Colonic mucosa (tissue), 4 donors: ENCODE data around the gene FAM110A. TPM values are rescaled to one million over a fixed set of nuclear protein-coding genes. Genes with fewer than 3 reads are reported as not detected.
A peak's percentile ranks its signal among the peaks of the same experiment; 100 is the strongest.

Experiments
- DNase-seq: peaks from one replicate; pipeline ENCODE4 v3.0.0-alpha.2; 2020
- H3K27ac ChIP-seq: fragments of 200-600 bp; one replicate; pipeline ENCODE4 v1.8.0; 2021
- H3K27me3 ChIP-seq: fragments of 200-600 bp; one replicate; pipeline ENCODE4 v1.8.0; 2021
- H3K36me3 ChIP-seq: fragments of 200-600 bp; one replicate; pipeline ENCODE4 v1.8.0; 2021
- H3K4me1 ChIP-seq: fragments of 200-600 bp; one replicate; pipeline ENCODE4 v1.8.0; 2021; ENCODE audit warnings: mild to moderate bottlenecking
- H3K4me3 ChIP-seq: fragments of 200-600 bp; one replicate; pipeline ENCODE4 v1.8.0; 2021
- H3K9ac ChIP-seq, 2 donors: one replicate each; pipeline ENCODE4 v1.7.0; 2013; ENCODE audit warnings: control low read depth in 2 of 2, low read depth in 2 of 2, low read length in 2 of 2
- H3K9me3 ChIP-seq: fragments of 200-600 bp; one replicate; pipeline ENCODE4 v1.8.0; 2021
- intact Hi-C: fragments of 100-400 bp; cut with DNase I; formaldehyde crosslinking; loops from one replicate; pipeline ENCODE4 v1.14.1; 2022
- total RNA-seq, 2 donors: library from RNA; stranded (reverse); fragmentation: NEBNext Ultra II Directional in 1 of 2; extraction: Animal tissue kit (Norgen Biotek cat#: 25700) in 1 of 2; gene quantifications; one replicate each; pipeline ENCODE4 v1.2.1, GENCODE V29; 2021
- TF ChIP-seq, protein P1 (sequence below): fragments of 200-600 bp; IDR thresholded peaks from one replicate; pipeline ENCODE4 v1.8.0; 2022; ENCODE audit warnings: antibody characterized with exemption, mild to moderate bottlenecking
- donor health status: healthy.
- donor health status: DM: no; HTN: no; CAD: no.
- donor health status: DM: no; HTN: no; CAD: no.

Gene FAM110A
- total RNA-seq, 2 donors from 2014 or later = 13.0 to 19.7 TPM

DNA sequence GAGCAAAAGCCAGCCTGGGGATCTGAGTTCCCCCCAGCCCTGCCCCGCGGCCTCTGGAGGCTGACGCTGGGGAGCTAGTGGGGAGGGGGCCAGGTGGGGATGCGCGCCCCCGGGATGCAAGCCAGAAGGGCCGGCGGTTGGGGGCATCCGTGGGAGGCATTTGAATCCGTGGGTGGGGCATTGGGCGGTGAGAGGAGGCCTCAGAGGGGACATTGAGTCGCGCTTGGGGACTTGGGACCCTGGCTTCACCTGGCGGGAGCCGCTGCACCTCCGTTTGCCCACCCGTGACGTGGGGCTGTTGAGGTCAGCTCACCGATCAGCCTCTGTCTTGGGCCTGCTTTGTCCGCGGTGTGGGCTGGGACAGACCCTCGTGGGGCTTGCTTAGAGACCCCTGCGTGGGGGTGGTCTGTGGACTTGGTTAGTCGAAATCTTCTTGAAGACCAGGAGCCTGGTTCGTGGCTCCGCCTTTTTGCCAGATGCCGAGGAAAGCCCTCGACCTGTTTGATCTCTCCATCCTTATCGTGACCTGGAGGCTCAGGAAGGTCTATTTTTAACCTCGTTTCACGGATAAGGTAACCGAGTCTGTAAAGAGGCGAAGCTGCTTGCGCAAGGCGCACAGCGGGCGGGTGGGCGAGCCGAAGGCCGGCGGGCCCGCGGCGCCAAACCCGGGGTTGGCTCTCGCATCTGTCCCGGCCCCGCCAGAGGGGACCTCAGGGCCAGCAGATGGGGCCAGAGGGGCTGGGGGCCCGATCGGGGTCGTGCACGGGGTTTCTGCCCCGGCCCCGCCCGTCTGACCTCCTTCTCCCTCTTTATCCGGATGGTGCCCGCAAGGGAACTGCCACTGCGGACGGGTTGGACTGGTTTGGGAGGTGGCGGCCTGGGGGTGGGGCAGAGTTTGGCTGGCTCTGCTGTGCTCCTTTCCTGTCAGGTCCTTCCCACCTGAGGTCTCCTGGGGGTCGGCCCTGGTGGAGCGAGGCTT lies 8.3 kb downstream of the FAM110A start:
- Histone ChIP-seq H3K4me1 (peaks cover 4% of the 10 kb centered on the region), H3K36me3 (no peaks in the 10 kb centered on the region), H3K27me3 (peaks cover 4% of the 10 kb centered on the region), H3K4me3 (peak overlapping the region; percentile 52), H3K9ac (peak overlapping the region; percentile 44 to 68), H3K9me3 (no peaks in the 10 kb centered on the region), H3K27ac (no peak overlapping the region)
- DNase-seq = peak; percentile 87
- intact Hi-C loops = no loop called here
- TF ChIP-seq, protein P1, sequence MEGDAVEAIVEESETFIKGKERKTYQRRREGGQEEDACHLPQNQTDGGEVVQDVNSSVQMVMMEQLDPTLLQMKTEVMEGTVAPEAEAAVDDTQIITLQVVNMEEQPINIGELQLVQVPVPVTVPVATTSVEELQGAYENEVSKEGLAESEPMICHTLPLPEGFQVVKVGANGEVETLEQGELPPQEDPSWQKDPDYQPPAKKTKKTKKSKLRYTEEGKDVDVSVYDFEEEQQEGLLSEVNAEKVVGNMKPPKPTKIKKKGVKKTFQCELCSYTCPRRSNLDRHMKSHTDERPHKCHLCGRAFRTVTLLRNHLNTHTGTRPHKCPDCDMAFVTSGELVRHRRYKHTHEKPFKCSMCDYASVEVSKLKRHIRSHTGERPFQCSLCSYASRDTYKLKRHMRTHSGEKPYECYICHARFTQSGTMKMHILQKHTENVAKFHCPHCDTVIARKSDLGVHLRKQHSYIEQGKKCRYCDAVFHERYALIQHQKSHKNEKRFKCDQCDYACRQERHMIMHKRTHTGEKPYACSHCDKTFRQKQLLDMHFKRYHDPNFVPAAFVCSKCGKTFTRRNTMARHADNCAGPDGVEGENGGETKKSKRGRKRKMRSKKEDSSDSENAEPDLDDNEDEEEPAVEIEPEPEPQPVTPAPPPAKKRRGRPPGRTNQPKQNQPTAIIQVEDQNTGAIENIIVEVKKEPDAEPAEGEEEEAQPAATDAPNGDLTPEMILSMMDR = no peak

DNA sequence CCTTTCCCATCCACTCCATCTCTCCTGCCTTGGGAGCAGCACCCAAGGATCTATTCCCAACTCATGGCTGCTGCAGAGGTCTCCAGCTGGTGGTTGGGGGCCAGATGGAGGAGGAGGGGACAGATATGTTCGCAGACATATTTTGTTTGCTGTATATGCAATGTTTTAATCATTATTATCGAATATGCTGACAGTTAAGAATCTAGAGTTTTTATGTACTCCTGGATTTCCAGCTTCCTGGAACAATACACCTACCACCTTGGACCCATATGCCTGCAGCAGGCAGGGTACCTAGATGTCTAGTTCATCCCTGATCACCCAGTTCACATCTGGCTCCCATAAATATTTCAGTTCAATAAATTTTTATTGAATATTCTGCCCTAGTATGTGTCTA lies 9.0 kb downstream of the FAM110A start:
- H3K27me3 ChIP-seq = peaks cover 4% of the 10 kb centered on the region
- intact Hi-C loops = no loop called here
- no peaks in the 10 kb centered on the region for H3K9me3 ChIP-seq
- TF ChIP-seq, protein P1 = no peak
- no peak overlapping the region for H3K27ac ChIP-seq
- peak overlapping the region in 1 of 2 donors; percentile 68 for H3K9ac ChIP-seq
- no peaks in the 10 kb centered on the region for H3K36me3 ChIP-seq
- H3K4me1 ChIP-seq = peaks cover 4% of the 10 kb centered on the region
- DNase-seq = no peak
- H3K4me3 ChIP-seq = no peak overlapping the region

DNA sequence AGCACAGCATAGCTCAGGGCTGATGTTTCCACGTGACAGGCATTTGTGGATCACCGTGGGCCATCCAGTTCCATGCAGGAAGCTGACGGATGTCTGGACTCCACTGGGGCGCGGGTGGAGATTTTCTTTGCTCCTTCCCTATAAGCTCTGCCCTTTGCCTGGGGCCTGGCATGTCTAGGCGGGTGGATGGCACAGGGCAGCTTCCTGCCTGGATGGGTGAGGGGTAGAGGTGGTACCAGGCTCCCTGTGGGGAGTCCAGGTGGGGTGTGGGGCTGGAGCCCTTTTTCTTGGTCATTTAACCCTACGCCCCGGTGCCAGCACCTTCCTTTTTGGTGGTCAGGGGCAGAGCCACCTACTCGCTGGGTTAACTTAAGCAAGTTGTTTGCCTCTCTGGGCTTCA lies 10.4 kb downstream of the FAM110A start:
- intact Hi-C loops = no loop called here
- Histone ChIP-seq H3K4me3 (no peak overlapping the region), H3K27me3 (peaks cover 4% of the 10 kb centered on the region), H3K36me3 (no peaks in the 10 kb centered on the region), H3K9ac (peak overlapping the region; percentile 17 to 38), H3K27ac (peak overlapping the region; percentile 30), H3K9me3 (no peaks in the 10 kb centered on the region), H3K4me1 (peaks cover 4% of the 10 kb centered on the region)
- TF ChIP-seq, protein P1 = no peak
- peak; percentile 64 for DNase-seq

DNA sequence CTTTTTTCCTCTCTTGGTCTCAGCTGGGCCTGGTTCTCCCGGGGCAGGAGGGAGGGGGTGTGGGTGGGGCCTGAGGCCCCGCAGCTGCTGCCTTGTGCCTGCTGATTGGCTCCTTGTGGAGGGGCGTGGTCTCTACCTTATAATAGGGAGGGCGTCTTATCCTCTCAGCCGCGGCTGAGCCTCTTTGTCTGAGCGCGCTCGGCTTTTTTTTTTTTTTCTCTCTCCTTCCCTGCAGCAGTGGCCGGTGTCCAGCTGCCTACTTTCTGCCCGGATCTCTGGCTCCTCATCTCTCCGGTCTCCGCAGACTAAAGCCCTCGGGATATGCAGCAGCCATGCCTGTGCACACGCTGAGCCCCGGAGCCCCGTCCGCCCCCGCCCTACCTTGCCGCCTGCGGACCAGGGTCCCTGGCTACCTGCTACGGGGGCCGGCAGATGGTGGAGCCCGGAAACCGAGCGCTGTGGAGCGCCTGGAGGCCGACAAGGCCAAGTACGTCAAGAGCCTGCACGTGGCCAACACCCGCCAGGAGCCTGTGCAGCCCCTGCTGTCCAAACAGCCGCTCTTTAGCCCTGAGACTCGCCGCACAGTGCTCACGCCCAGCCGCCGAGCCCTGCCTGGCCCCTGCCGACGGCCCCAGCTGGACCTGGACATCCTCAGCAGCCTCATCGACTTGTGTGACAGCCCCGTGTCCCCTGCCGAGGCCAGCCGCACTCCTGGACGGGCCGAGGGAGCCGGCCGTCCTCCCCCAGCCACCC lies 11.1 kb downstream of the FAM110A start:
- peaks cover 4% of the 10 kb centered on the region for H3K4me1 ChIP-seq
- H3K9ac ChIP-seq = peak overlapping the region; percentile 32 to 38
- intact Hi-C loops = no loop called here
- peaks cover 4% of the 10 kb centered on the region for H3K27me3 ChIP-seq
- peak overlapping the region; percentile 39 for H3K4me3 ChIP-seq
- no peak overlapping the region for H3K27ac ChIP-seq
- no peaks in the 10 kb centered on the region for H3K9me3 ChIP-seq
- peak; percentile 96 for DNase-seq
- H3K36me3 ChIP-seq = no peaks in the 10 kb centered on the region
- TF ChIP-seq, protein P1 = no peak

DNA sequence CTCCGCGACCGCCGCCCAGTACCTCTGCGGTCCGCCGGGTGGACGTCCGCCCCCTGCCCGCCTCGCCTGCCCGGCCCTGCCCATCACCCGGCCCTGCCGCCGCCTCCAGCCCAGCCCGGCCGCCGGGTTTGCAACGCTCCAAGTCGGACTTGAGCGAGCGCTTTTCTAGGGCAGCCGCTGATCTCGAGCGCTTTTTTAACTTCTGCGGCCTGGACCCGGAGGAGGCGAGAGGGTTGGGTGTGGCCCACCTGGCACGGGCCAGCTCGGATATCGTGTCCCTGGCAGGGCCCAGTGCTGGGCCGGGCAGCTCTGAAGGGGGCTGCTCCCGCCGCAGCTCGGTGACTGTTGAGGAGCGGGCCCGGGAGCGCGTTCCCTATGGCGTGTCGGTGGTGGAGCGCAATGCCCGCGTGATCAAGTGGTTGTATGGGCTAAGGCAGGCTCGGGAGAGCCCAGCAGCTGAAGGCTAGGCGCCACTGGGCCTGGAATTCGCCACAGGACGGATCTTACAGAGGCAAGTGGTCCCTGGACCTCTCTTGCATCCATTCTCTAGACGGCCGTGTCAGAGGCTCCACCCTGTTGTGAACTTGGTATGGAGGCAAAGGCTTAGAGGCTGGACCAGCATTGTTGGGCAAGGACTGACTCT lies 11.8 kb downstream of the FAM110A start:
- Histone ChIP-seq H3K36me3 (no peaks in the 10 kb centered on the region), H3K4me3 (peak overlapping the region; percentile 39), H3K27ac (no peak overlapping the region), H3K27me3 (peaks cover 4% of the 10 kb centered on the region), H3K4me1 (peaks cover 4% of the 10 kb centered on the region), H3K9ac (peak overlapping the region in 1 of 2 donors; percentile 54), H3K9me3 (no peaks in the 10 kb centered on the region)
- no peak for DNase-seq
- TF ChIP-seq, protein P1 = no peak
- intact Hi-C loops = no loop called here
